Measurements from ENCODE around the gene CTXN1. TPM values are rescaled to one million over a fixed set of nuclear protein-coding genes. Genes with fewer than 3 reads are reported as not detected.

CTXN1 gene
- total RNA-seq, 1 experiment from 2014 or later, result 54.5 TPM

GRCh38 chr19:7932930-7933300 lies 7.0 kb upstream of the CTXN1 start:
- POLR2A ChIA-PET (ENCODE audit: unreplicated experiment), result no interaction called here
- H2AFZ ChIP-seq, result no peak overlapping the region
- H3K79me2 ChIP-seq (ENCODE audit: low read depth), result peaks cover 4% of the 10 kb centered on the region
- H3K27me3 ChIP-seq (ENCODE audit: insufficient read depth, low read depth), result no peaks in the 10 kb centered on the region
- peaks cover 37% of the 10 kb centered on the region for H3K36me3 ChIP-seq (ENCODE audit: low read depth)
- no peak for TF ChIP-seq CTCF (conservative IDR thresholded peaks at IDR 0.05)
- TF ChIP-seq EZH2 (IDR thresholded peaks at IDR 0.05; ENCODE audit: low read depth), result no peak
- H3K4me1 ChIP-seq (replicated peaks; ENCODE audit: insufficient read depth), result peaks cover 26% of the 10 kb centered on the region
- peaks cover 37% of the 10 kb centered on the region for H3F3A ChIP-seq (ENCODE audit: insufficient read depth, low read depth)
- intact Hi-C loops (cut with micrococcal nuclease; ENCODE audit: unreplicated experiment), result no loop called here
- BruUV-seq (replicated peaks), result no TSS peak
- H3K4me2 ChIP-seq, result no peak overlapping the region
- no peak overlapping the region for H3K4me3 ChIP-seq
- no peak for DNase-seq
- CTCF ChIA-PET, result no interaction called here
- no peaks in the 10 kb centered on the region for H3K9me3 ChIP-seq (ENCODE audit: insufficient read depth, low read depth)
- no peaks in the 10 kb centered on the region for H3K9me2 ChIP-seq (ENCODE audit: insufficient read depth)
- peaks cover 13% of the 10 kb centered on the region for H4K20me1 ChIP-seq (ENCODE audit: insufficient read depth)
- H3K27ac ChIP-seq, result no peak overlapping the region

- TF ChIP-seq CTCF (conservative IDR thresholded peaks at IDR 0.05) (no peak), EZH2 (IDR thresholded peaks at IDR 0.05; ENCODE audit: low read depth) (no peak)
- H3K27me3 ChIP-seq (ENCODE audit: insufficient read depth, low read depth), result no peaks in the 10 kb centered on the region
- H3K9me3 ChIP-seq (ENCODE audit: insufficient read depth, low read depth), result no peaks in the 10 kb centered on the region
- DNase-seq, result no peak
- H4K20me1 ChIP-seq (ENCODE audit: insufficient read depth), result peaks cover 16% of the 10 kb centered on the region
- H3K4me1 ChIP-seq (replicated peaks; ENCODE audit: insufficient read depth), result peaks cover 28% of the 10 kb centered on the region
- no peak overlapping the region for H2AFZ ChIP-seq
- H3K79me2 ChIP-seq (ENCODE audit: low read depth), result peaks cover 1% of the 10 kb centered on the region
- ChIA-PET CTCF (no interaction called here), POLR2A (ENCODE audit: unreplicated experiment) (no interaction called here)
- no TSS peak for BruUV-seq (replicated peaks)
- no peak overlapping the region for H3K4me3 ChIP-seq
- H3K36me3 ChIP-seq (ENCODE audit: low read depth), result peaks cover 32% of the 10 kb centered on the region
- intact Hi-C loops (cut with micrococcal nuclease; ENCODE audit: unreplicated experiment), result no loop called here
- peaks cover 41% of the 10 kb centered on the region for H3F3A ChIP-seq (ENCODE audit: insufficient read depth, low read depth)
- no peak overlapping the region for H3K27ac ChIP-seq
- no peaks in the 10 kb centered on the region for H3K9me2 ChIP-seq (ENCODE audit: insufficient read depth)
- no peak overlapping the region for H3K4me2 ChIP-seq
These were observed 6.5 kb upstream of the CTXN1 start for GRCh38 chr19:7932276-7932929.

- no peaks in the 10 kb centered on the region for H3K9me3 ChIP-seq (ENCODE audit: insufficient read depth, low read depth)
- peaks cover 47% of the 10 kb centered on the region for H3F3A ChIP-seq (ENCODE audit: insufficient read depth, low read depth)
- no peak for DNase-seq
- ChIA-PET CTCF (interaction anchor here (0.6 kb wide), 1 partner anchor 387 kb away, joined by 4 read pairs; no protein-coding TSS in a partner anchor), POLR2A (ENCODE audit: unreplicated experiment) (no interaction called here)
- H3K4me2 ChIP-seq, result no peak overlapping the region
- no peaks in the 10 kb centered on the region for H3K27me3 ChIP-seq (ENCODE audit: insufficient read depth, low read depth)
- no peaks in the 10 kb centered on the region for H3K79me2 ChIP-seq (ENCODE audit: low read depth)
- BruUV-seq (replicated peaks), result no TSS peak
- H4K20me1 ChIP-seq (ENCODE audit: insufficient read depth), result peaks cover 15% of the 10 kb centered on the region; the same call in 1 of the 2 replicates
- intact Hi-C loops (cut with micrococcal nuclease; ENCODE audit: unreplicated experiment), result no loop called here
- H2AFZ ChIP-seq, result no peak overlapping the region
- H3K36me3 ChIP-seq (ENCODE audit: low read depth), result peaks cover 26% of the 10 kb centered on the region
- no peaks in the 10 kb centered on the region for H3K9me2 ChIP-seq (ENCODE audit: insufficient read depth)
- TF ChIP-seq CTCF (conservative IDR thresholded peaks at IDR 0.05) (no peak), EZH2 (IDR thresholded peaks at IDR 0.05; ENCODE audit: low read depth) (no peak)
- H3K27ac ChIP-seq, result no peak overlapping the region
- H3K4me3 ChIP-seq, result no peak overlapping the region
- peaks cover 28% of the 10 kb centered on the region for H3K4me1 ChIP-seq (replicated peaks; ENCODE audit: insufficient read depth)
These were observed 5.5 kb upstream of the CTXN1 start for GRCh38 chr19:7931221-7932061.
